HG03280 (cell line): ENCODE measurements around the gene RBM45.
A peak's percentile ranks its signal among the peaks of the same experiment; 100 is the strongest.
"Not testable (repeated sequence)": the region's sequence is repeated elsewhere in the genome, so short reads cannot be mapped to it uniquely, and the experiment has no call there.

Experiments
- ATAC-seq: cut with Tn5 transposase; IDR thresholded peaks from one replicate; pipeline ENCODE4 v1.9.1; 2021; ENCODE audit warnings: mild to moderate bottlenecking, moderate library complexity; ENCODE audit not compliant: unreplicated experiment

The RBM45 gene, protein sequence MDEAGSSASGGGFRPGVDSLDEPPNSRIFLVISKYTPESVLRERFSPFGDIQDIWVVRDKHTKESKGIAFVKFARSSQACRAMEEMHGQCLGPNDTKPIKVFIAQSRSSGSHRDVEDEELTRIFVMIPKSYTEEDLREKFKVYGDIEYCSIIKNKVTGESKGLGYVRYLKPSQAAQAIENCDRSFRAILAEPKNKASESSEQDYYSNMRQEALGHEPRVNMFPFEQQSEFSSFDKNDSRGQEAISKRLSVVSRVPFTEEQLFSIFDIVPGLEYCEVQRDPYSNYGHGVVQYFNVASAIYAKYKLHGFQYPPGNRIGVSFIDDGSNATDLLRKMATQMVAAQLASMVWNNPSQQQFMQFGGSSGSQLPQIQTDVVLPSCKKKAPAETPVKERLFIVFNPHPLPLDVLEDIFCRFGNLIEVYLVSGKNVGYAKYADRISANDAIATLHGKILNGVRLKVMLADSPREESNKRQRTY

DNA sequence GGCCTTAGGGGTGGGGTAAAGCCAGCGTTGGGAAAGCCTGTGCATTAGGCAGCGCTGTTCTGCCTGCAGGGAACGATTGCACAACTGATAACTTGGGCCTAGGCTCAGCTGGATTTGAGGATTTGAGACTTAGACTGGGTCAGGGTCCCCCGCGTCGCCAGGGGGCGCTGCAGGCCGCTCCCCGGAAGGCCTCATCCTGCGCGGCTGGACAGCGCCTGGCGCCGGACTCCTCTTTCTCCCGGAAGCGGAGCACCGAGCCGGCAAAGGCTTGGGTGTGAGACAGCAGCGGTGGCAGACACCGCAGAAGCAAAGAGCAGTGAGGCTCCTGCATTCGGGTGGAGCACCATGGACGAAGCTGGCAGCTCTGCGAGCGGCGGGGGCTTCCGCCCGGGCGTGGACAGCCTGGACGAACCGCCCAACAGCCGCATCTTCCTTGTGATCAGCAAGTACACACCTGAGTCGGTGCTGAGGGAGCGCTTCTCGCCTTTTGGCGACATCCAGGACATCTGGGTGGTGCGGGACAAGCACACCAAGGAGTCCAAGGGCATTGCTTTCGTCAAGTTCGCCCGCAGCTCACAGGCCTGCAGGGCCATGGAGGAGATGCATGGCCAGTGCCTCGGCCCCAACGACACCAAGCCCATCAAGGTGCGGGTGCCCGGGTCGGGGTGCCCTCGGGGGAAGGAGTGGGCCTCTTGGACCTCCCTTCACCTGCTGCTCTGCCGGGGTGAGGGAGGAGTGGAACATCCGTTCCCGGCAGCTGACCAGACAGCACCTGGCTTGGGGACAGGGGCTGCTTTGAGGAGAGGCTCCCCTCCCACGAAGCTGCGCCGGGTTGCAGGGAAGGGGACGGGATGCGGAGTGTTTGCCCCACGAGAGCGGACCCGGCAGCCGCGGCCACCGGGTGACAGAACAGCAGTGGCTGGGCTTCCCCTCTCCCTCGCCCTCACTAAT lies at the start of gene RBM45:
Gene RBM45, plus strand, starts transcription at position 236 of the 951 bp plus-strand sequence. Its CDS starts 110 bp downstream, at position 346.
- peak; percentile 83 for ATAC-seq

DNA sequence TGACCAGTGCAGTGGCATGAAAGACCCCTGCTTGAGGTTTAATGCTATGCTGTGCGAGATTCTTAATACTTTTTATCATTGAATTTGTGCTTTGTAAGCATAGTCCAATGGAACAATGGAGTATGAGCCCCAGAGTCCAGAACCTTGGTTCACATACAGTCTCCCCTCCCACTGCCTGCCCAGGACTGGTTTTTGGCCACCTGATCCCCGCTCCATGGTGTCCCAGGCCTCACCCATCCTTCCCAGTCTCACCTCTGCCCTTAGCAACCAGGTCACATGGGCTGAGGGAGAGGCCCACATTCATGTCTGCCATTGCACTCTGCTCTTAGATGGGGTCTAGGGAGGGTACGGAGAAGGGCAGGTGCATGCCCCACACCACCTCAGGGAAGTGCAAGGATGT lies 45.9 kb upstream of the RBM45 start:
- no peak for ATAC-seq

DNA sequence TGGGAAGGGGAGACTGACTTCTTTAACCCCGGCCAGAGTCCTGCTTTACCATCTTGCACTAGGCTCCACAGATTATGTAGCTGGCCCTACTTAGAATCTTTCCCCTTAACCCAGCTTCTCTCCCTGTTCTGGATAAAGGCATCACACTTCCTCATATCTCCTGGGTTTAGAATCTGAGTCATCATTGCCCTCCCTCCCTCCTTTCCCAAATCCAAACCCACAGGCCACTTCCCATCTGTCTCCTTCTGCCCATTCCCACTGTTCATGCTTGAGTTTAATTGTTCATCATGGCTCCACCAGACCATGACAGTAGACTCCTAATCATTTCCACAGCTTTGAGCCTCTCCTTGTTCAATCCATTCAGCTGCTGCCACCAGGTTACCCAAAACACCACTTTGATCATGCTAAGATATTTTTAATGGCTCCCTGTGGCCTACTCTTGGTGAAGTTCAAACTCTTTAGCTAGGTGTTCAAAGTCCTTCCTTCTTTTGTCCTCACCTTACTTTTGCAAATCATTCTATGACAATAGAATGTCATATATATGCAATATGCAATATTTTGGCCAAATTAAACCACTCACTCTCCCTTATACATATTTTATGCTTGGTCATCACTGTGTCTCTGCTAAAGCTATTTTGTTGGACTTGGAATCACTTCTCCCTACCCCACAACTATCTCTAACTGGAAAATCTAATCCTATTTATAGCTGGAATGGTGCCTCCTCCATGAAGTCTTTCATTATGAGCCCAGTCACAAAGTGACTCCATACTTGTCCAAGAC lies 45.2 kb upstream of the RBM45 start:
- no peak for ATAC-seq

DNA sequence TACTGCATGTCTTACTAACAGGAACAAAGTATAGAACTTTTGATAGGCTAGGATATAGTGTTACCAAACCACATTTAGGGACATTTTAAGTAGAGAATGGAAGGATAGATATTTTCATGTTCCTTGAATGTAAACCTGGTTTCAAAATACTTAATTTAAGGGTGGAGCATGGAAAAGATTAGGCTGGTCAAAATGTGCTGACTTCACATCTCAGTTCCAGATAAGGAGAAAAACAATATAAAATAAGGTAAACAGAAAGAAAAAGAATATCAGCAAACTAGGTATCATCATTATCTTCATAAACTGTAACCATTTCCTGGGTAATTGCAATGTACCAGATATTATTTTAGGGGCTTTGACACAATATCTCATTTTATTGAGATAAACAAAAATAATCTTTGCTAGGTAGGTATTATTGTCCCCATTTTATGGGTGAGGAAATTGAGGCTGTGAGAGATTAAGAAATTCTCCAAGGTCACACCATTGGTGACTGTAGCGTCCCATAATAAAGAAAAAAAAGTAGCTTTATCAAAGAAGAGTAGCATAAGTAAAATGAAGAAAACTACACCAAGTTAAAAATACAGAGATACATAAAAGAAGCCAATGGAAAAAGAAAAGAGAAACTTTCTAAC lies 43.3 kb upstream of the RBM45 start:
- no peak for ATAC-seq

DNA sequence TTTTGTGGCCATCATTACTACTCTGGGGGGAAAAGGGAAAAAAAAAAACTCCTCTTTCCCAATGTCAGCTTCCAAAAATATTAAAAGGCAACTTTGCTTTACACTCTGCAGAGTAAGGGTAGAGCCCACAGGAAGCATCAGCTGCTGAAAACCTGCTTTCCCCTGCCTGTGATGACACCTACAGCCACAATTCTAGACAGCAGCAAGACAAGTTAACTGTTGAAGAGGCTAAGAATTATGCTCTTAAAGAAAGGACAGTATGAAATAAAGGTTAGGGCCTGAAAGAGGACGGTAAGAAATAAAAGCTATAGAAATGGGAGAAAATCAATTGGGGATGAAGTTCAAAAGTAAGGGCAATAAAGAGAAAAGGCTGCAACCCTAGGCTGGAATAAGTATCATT lies 42.7 kb upstream of the RBM45 start:
- no peak for ATAC-seq

DNA sequence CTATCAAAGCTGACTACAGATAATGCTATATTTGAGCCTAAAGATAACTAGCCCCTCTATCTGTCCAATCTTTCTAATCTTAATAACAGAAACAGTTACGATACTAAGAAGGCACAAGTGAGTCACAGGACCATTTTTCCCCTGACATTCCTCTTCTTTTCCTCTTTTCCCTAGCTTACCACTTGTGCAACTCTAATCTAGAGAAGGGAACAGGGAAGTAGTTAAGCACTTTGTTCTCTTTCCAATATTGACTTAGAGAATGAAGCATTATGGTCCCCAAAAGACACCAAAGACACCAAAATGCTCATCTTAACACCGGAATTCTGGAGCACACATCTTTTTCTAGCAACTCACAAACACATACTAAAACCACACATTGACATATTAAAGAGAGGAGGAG lies 41.4 kb upstream of the RBM45 start:
- no peak for ATAC-seq

DNA sequence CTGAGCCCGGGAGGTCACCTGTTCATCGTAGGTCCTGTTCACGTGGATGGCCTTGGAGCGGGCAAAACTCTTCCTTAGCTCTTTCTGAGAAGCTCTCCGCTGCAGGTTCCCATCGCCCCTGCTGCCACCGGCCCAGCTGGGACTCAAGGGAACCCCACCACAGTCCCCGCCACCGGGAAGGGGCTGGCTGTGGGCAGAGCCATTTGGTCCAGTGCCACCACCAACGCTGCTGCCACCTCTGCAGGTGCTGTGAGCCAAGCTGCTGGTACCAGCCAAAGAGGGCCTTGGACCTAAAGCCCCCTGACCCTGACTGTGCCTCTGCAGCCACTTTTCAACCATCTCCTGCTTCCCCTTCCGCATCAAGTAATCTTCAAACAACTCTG lies 40.2 kb upstream of the RBM45 start:
- ATAC-seq: no peak

DNA sequence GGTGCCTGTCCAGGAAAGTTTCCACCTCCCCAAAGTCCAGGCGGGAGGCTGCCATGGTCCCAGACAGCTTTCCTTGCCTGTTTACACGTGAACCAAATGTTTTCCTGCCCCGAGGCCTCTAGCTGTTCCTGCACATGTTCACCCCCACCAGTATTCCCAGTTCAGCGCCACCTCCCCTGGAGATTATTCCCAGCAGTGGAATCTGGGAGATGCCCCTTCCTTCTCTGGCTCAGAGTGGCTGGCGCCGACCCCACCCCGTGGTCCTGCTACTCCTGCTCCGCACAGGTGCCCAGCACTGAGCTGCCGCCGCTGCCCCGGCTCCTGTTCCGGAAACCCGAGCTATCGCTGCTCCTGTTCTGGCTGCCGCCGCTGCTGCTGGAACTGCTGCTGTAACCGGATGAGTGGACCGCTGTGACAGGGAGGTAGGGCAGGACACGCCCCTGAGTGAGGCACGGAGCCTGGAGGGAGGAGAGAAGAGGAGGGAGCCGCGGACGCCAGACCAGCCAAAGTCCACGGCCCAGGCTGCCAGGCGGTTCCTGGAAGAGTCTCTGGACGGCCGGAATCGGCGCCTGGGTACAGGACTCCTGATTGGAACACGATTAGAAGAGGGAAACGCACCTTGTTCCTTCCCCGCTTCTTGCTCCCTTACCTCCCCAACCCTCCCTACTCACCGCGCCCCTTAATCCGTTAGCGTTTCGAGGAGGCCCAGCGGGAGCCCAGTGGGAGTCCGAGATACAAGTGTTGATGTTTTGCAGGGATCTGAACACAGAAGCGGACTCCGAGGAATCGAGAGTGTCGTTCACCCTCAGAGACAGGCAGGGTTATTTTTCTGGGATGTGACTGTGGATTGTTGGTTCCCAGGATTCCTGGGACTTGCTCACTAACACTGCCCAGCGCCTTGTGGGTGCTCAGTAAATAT lies 39.6 kb upstream of the RBM45 start, which contains the start of gene PDE11A:
Gene PDE11A, minus strand, starts transcription at position 395 of the 919 bp plus-strand sequence. Its CDS starts 340 bp downstream, at position 55.
- no peak for ATAC-seq

DNA sequence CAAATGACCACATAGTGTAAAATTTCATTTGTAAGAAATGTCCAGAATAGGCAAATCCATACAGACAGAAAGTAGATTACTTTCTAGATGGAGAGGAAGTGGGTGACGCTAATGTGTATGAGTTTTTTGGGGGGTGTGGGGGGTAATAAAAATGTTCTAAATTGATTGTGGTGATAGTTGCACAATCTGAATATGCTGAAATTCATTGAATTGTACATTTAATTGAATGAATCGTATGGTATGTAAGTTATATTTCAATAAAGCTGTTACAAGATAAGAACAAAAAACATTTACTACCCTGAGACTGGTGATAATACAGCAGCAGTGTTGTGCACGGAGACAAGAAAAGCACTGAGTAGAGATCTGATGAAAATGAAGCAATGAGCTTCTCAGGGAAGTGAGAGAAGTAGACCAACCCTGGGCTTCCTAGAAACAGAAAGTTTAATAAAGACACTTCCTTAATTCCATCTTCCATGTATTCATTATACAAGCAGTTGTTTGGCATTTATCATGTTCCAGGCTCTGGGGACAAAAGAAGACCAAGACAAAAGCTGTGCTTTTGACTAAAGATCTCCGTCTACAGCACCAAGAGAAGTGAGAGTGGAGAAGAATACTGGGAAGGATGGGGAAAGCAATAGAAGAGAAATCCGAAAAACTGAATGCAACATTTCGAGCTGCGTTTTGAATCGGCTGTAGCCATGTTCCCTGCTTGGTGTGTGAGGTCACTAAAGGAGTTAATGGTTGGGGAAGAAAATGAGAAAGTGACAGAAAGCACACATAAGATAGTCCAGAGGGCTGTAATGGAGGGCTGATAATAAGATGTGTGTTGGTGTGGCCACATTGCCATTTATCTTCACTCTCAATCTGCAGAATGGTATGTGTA lies 37.9 kb upstream of the RBM45 start:
- no peak for ATAC-seq

DNA sequence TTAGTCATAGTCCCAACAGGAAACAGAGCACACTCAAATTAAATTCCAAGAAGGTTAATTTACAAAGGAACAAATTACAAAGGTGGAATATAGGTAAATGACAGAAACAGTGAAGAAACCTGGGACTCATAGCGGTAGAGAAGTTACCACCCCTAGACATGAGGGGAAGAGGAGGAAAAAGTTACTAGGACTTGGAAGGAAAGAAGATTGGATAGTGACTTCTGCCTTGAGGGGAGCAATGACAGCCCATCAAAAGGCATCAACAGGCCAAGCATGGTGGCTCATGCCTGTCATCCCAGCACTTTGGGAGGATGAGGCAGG lies 37.3 kb upstream of the RBM45 start:
- ATAC-seq: no peak

DNA sequence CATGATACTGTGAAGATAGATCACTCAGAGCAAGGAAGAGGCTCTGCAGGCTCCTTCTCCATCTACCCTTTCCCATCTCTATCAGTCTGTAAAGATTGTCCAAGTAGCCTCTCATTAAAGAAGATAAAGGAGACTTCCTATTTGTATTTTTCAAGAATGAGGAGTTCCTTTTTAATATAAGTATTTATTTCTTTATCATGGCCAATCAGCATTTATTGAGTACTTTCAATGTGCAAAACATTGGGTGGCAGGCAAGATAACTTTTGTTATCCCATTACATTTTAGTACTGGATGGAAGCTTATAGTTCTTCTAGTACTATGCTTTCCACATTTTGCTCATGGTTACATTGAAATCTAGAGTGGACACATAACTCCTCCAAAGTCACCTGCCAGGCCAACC lies 36.1 kb upstream of the RBM45 start:
- no peak for ATAC-seq

DNA sequence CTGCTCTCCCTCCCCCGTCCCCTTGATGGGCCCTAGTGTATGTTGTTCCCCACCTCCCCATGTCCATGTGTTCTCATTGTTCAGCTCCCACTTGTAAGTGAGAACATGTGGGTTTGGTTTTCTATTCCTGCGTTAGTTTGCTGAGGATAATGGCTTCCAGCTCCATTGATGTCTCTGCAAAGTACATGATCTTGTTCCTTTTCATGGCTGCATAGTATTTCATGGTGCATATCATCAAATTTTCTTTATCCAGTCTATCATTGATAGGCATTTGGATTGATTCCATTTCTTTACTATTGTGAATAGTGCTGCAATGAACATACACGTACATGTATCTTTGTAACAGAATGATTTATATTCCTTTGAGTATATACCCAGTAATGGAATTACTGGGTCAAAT lies 33.0 kb upstream of the RBM45 start:
- ATAC-seq: not testable (repeated sequence)

DNA sequence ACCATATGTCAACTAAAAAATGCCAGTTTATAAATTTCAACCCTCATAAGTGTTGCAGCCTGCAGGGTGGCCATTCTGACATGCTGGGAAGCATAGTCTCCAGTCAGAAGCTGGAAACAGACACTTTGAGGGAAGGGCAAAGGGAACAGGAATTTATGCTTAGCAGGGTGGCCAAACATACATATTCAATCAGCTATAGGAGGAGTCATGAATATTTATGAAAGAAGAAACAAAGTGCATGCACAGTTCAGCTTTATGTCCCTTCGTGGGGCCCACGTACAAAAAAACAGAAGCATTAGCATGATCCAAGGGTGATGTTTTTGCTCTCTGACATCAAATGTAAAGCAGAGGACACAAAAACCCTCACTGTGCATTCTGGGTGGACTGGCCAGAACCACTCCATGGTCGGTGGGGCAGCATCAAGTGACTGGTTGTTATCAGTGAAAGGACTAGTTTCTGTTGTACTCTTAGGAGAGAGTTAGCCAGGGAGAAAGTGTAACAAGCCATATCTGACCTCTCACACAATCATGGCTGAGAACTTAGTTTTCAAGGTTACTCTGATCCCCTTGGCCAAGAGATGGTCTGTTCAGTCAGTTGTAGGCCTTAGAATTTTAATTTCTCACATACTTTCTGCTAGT lies 29.7 kb upstream of the RBM45 start:
- ATAC-seq: no peak

DNA sequence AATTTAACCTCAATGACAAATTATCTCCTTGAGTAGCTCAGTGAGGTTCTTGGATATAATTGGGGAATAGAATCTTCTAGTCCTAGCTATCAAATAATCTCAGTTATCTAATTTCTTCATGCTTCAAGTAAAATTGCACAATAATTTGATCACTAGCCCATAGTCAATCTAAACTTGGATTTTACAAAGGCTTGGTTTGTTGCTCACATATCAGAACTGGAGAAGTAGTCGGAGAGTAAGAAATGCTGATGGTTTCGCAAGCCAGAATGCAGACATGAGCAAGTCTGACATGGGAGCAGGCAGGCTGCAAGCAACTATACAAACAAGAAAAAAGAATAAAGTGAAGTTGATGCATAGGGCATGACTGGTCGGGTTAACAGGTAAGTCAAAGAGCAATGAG lies 28.0 kb upstream of the RBM45 start:
- ATAC-seq: no peak

DNA sequence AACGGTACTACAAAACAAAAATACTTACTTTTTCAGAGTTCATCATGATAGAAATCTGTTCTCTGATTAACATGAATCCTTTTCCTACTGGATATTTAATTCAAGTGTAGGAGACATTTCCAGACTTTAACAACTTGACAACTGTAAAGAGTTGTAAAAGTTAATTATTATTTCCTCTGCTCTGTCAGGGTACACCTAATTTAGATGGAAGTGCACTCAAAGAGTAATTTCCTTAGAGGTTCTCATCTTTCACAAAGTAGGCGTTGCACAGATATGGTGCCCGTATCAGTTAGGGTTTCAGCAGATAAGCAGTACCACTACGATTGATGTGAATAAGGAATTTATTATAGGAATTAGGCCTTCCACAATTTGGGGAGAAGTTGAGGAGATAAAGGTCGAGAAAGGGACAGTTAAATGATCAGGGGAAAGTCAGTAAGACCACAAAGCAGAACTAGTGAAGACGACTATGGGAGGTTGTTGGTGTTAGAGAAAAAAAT lies 23.4 kb upstream of the RBM45 start:
- ATAC-seq: no peak

DNA sequence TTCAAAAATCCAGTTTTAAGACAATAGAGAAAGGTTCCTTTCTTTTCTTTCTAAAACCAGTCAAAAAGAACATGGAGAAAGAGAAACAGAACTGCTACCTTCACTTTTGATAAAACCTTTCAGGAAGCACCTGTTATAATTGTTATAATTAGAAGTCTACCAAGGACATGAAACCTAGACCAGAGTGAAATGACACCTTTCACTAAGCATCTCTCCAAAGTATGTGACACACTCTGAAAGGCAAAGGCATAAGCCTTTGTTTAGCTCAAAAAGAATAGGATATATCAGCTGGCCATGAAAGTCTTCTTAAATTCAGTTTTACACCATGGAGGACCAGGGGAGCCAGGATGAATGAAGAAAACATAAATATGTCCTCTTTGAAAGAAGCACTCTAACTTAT lies 18.8 kb upstream of the RBM45 start:
- no peak for ATAC-seq

DNA sequence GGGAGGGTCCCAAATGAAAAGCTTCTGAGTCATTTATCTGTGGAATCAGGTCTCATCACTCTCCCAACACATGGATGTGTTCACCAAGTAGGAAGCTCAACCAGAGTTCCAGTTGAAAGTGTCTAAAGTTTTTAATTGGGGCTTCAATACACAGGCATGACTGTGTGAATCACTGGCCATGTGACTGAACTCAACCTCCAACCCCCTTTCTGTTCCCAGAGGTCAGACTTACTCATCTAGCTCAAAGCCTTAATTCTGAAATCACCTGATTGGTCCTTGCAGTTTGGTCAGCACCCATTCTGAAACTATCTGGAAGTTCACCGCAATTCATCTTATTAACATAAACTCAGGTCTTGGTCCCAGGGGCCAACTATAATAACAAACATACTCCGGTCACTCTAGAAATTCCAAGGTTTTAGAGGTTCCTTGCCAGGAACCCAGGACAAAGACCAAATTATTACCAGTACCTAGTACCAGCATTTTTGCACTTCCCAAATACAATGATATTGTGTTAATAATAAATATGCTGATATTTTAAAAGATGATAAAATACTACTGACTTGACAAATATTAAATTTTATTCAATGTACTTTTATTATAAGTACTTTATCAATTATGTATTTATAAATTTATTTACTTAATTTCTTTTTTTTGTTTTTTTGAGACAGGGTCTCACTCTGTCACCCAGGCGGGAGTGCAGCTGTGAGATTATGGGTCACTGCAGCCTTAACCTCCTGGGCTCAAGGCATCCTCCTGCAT lies 10.7 kb upstream of the RBM45 start:
- no peak for ATAC-seq
